Measurements from ENCODE around the gene CDKAL1.

Gene CDKAL1

GRCh38 chr6:20763296-20763695 is 229.0 kb downstream of the CDKAL1 start:
- DNase-seq (ENCODE audit: low spot score), result no peak
- in situ Hi-C loops (cut with MboI; ENCODE audit: low sequenced_read_pairs, unreplicated experiment), result no loop called here
- TF ChIP-seq CTCF (IDR thresholded peaks at IDR 0.05; ENCODE audit: borderline replicate concordance, control extremely low read depth, extremely low read depth, insufficient read depth, missing control alignments), result no peak

GRCh38 chr6:20769631-20770030 is 235.4 kb downstream of the CDKAL1 start:
- TF ChIP-seq CTCF (IDR thresholded peaks at IDR 0.05; ENCODE audit: borderline replicate concordance, control extremely low read depth, extremely low read depth, insufficient read depth, missing control alignments), result no peak
- DNase-seq (ENCODE audit: low spot score), result no peak
- in situ Hi-C loops (cut with MboI; ENCODE audit: low sequenced_read_pairs, unreplicated experiment), result no loop called here

GRCh38 chr6:20770773-20771172 is 236.5 kb downstream of the CDKAL1 start:
- in situ Hi-C loops (cut with MboI; ENCODE audit: low sequenced_read_pairs, unreplicated experiment), result no loop called here
- no peak for TF ChIP-seq CTCF (IDR thresholded peaks at IDR 0.05; ENCODE audit: borderline replicate concordance, control extremely low read depth, extremely low read depth, insufficient read depth, missing control alignments)
- no peak for DNase-seq (ENCODE audit: low spot score)

GRCh38 chr6:20771409-20771808 is 237.2 kb downstream of the CDKAL1 start:
- in situ Hi-C loops (cut with MboI; ENCODE audit: low sequenced_read_pairs, unreplicated experiment), result no loop called here
- TF ChIP-seq CTCF (IDR thresholded peaks at IDR 0.05; ENCODE audit: borderline replicate concordance, control extremely low read depth, extremely low read depth, insufficient read depth, missing control alignments), result no peak
- no peak for DNase-seq (ENCODE audit: low spot score)

GRCh38 chr6:20773822-20774221 is 239.6 kb downstream of the CDKAL1 start:
- in situ Hi-C loops (cut with MboI; ENCODE audit: low sequenced_read_pairs, unreplicated experiment), result no loop called here
- no peak for TF ChIP-seq CTCF (IDR thresholded peaks at IDR 0.05; ENCODE audit: borderline replicate concordance, control extremely low read depth, extremely low read depth, insufficient read depth, missing control alignments)
- DNase-seq (ENCODE audit: low spot score), result no peak

- in situ Hi-C loops (cut with MboI; ENCODE audit: low sequenced_read_pairs, unreplicated experiment), result no loop called here
- no peak for DNase-seq (ENCODE audit: low spot score)
- no peak for TF ChIP-seq CTCF (IDR thresholded peaks at IDR 0.05; ENCODE audit: borderline replicate concordance, control extremely low read depth, extremely low read depth, insufficient read depth, missing control alignments)
These were observed 241.7 kb downstream of the CDKAL1 start for GRCh38 chr6:20775981-20776380.

GRCh38 chr6:20777801-20778200 is 243.5 kb downstream of the CDKAL1 start:
- in situ Hi-C loops (cut with MboI; ENCODE audit: low sequenced_read_pairs, unreplicated experiment), result no loop called here
- TF ChIP-seq CTCF (IDR thresholded peaks at IDR 0.05; ENCODE audit: borderline replicate concordance, control extremely low read depth, extremely low read depth, insufficient read depth, missing control alignments), result no peak
- DNase-seq (ENCODE audit: low spot score), result no peak
